Pons (tissue), 1 donor: Measurements from ENCODE around the gene HSPG2.
"Not testable (repeated sequence)": the region's sequence is repeated elsewhere in the genome, so short reads cannot be mapped to it uniquely, and the experiment has no call there.

Source experiments
- DNase-seq: peaks from one replicate; pipeline ENCODE4 v3.0.0-alpha.2; 2016; ENCODE audit warnings: low spot score

The HSPG2 gene

GRCh38 chr1:21912038-21912758, 24.9 kb downstream of the HSPG2 start:
- no peak for DNase-seq

DNA sequence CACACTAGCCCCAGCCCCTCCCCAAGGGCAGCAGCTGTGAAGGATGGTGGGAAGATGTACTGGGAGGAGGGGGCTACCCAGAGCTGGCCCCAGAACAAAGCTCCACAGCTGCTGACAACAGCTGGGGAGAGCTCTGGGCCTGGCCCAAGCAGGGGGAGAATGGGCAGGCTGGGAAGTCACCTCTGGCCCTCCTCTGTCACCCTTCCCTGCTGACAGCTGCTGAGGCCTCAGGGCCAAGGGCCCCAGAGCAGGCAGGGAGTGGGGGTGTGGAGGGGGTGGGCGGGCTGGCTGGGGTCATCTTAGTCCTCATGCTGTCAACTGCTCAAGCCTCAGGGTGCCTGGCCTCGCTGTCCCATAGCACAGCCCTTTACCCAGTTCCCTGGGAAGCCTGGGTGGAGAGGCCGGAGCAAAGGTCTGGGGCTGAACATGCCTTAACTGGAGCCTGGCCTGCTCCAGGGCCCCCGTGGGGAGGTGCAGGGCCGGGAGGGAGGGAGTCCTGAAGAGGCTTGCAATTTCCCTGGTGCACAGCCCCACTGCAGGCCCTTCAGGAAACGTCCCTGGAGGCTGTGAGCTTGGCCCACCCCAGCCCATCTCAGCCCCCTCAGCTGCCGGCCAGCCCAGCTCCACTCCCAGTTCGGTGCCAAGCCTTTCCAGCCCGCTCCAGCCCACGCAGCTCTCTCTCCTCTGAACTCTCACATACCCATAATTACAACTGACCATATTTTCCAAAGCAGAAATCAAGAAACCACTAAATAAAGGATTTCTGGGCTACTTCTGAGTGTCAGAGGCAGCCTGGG, 25.7 kb downstream of the HSPG2 start:
- DNase-seq, result no peak

DNA sequence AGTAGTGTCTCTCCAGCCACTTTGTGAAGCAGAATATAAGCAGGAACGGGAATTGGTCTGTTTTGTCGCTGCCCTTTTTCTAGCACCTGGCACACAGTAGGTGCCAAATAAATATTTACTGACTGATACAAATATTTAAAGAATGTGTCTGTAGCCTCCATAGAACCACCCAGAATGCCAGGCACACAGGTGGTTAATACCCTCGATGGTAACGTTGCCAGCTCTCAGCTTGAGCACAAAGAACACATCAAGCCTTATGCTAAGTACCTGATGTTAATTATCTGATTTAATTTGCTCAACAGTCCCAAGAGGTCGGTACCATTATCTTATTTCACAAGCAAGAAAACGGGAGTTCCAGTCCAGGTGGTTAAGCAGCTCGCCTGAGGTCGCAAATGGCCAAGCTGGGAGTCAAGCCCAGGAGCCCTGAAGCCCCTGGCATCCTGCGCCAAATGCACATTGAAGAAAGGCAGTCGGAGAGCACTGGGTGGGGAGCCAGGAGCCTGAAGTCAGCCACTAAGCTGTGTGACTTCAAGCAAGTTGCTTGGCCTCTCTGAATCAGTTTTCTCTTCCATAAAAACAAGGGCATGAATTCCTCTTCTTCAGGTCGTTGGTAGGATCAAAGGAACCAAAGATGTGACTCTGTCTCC, 26.4 kb downstream of the HSPG2 start:
- DNase-seq, result no peak

DNA sequence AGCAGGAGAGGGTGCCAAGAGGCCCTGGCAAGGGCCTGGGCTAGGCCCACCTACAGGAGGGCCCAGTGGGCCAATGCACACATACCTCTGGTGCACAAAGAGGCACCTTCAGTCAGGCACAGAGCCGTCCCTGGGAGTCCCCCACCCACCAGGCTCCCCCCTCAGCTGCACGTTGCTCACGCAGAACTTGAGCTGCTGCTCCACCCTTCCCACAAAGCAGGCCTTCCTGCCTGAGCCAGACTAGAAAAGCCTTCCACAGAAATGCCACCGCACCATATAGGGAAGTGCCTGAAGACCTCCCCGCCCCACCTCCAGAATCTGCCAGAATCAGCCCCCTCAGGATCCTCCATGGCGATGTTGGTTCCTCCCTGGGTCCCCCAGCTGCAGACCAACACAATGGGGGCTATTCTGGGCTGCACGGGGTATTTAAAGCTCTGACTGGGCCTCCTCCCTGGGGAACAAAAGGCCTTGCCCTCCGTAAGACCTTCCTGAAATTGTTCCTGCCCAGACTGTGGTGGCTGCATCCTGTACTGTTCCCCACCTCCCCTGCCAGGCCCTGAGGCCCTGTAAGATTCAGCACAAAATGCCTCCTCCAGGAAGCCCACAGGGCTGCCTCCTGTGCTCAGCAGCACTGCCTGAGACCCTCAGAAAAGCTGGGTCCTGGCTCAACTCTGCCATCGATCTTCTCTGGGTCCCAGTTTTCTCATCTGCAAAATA, 27.2 kb downstream of the HSPG2 start:
- no peak for DNase-seq

- no peak for DNase-seq
Observed at GRCh38 chr1:21909286-21909759, 27.8 kb downstream of the HSPG2 start.

DNA sequence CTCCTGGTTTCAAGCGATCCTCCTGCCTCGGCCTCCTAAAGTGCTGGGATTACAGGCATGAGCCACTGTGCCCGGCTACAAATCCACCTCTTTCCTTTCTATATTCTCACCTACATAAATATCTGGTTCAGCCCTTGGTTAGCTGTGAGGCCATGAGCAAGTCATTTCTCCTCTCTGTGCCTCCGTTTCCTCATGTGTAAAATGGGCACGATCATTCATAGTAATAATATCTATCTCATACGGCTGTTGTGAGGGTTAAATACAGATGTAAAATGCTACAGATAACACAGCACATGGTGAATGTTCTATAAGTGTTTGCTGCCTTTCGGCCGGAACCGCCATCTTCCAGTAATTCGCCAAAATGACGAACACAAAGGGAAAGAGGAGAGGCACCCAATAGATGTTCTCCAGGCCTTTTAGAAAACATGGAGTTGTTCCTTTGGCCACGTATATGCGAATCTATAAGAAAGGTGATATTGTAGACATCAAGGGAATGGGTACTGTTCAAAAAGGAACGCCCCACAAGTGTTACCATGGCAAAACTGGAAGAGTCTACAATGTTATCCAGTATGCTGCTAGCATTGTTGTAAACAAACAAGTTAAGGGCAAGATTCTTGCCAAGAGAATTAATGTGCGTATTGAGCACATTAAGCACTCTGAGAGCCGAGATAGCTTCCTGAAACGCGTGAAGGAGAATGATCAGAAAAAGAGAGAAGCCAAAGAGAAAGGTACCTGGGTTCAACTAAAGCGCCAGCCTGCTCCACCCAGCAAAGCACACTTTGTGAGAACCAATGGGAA, 29.2 kb downstream of the HSPG2 start:
- DNase-seq, result not testable (repeated sequence)

GRCh38 chr1:21907079-21907418, 30.1 kb downstream of the HSPG2 start:
- DNase-seq, result no peak

GRCh38 chr1:21906173-21907078, 30.7 kb downstream of the HSPG2 start:
- DNase-seq, result no peak

GRCh38 chr1:21904704-21905520, 32.2 kb downstream of the HSPG2 start:
- no peak for DNase-seq

DNA sequence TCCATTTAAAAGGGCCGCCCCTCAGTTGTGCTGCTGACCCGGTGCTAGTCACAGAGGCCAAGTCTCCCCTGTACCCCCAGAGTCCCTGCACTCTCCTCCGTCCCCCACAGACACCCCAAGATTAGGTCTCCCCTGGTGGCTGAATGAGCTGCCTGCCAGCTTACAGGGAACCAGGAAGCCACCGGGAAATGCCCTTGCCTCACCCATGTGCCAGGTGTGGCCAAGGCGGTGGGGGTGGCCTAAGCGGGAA, 32.7 kb downstream of the HSPG2 start:
- DNase-seq, result no peak

DNA sequence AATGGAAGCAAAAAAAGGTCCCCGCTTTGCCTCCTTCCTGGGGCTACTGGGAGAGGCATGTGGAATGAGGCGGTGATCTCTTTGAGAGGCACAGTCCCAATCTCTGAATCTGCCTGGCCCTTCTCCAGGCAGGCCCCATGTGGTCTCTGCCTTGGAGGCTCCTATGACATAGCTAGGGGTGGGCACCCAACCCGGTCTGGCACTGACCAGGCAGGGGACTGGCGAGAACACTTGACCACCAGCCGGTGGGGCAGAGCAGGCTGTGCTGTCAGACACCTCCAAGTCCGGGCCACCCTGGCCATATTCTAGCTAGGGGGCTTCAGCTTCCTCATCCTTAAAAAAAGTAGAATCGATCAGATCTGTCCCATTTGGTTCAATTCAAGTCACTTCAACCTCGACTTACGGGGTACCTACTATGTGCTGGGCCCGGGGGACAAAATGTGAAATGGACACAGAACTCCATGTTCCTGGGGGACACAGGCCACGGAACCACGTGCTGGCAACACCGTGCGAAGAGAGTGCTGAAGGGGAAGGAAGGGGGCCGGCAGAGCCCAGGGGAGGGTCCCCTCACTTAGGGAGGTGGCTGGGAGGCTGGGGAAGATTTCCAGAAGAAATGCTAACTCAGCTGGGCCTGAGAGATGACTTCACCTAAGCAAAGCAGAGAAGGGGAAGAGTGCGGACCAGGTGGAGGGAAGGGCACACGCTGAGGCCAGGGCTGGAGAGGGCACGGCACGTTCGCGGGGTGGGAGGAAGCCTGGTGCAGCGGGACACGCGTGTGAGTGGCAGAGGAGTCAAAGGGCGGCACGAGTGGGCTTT, 33.3 kb downstream of the HSPG2 start:
- DNase-seq, result no peak

DNA sequence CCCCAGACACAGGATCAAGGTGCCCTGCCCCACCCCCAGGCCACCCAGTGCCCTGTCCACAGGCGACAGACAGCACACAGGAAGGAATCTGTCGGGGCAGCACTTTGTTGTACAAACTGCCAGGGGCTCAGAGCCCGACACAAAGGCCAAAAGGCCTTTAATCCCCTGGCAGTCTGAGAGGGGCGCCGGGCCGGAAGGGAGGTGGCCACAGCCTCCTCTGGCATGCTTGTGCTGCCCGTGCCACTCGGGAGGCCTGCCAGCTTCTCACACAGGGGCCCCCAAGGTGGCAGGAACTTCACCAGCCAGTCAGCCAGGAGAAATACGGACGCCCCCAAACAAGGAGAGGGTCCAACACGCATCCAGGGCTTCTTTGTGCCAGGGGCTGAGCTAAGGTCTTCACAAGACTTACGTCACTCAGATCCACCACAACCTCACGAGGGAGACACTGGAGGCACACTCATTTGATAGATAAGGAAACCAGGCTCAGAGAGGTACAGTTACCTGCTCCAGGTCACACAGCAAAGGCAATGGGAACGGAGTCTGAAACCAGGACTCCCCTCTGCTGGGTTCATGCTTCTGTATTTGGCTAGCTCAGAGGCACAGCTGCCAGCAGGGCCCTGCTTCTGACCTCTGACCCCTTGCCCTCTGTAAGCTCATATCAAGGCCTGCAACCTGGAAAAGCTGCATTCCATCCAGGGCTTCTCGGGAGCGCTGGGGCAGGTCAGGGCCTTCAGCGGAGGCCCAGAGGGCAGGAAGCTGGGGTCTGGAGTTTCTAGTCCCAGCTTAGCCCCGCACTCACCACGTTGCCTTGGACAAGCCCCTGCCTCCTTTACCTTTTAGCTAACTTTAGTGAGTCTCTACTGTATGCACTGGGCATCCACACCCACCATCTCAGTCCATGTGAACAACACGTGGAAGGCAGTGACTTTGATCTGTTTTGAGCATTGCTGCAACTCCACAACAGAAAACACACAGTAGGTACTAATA, 34.8 kb downstream of the HSPG2 start:
- no peak for DNase-seq

- DNase-seq, result no peak
Observed at GRCh38 chr1:21901473-21901847, 35.6 kb downstream of the HSPG2 start.

DNA sequence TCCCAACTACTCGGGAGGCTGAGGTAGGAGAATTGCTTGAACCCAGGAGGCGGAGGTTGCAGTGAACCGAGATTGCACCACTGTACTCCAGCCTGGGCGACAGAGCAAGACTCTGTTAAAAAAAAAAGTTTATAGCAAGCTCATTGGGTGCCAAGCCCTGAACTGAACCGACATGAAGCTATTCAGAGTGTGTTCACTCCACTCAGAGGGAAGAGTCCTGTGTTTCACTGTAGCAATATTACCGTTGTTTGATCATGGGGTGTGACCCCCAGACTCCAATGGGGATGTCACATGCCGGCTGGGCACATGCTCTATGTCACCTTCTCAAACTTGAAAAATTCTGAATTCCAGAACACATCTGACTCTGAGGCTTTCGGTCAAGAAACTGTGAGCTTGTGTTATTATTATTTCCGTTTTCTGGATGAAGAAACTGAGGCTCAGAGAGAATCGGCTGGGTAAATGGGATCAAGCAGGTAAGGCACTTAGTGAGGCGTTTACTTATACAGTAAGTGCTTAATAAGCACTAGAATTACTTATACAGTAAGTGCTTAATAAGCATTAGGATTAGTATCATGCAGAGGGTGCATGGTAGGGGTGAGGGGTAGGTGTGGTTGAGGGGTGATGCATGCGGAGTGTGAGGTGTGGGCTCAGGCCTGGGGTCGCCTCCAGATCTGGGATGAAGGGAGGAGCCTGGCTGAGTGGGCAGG, 36.2 kb downstream of the HSPG2 start:
- DNase-seq, result no peak

DNA sequence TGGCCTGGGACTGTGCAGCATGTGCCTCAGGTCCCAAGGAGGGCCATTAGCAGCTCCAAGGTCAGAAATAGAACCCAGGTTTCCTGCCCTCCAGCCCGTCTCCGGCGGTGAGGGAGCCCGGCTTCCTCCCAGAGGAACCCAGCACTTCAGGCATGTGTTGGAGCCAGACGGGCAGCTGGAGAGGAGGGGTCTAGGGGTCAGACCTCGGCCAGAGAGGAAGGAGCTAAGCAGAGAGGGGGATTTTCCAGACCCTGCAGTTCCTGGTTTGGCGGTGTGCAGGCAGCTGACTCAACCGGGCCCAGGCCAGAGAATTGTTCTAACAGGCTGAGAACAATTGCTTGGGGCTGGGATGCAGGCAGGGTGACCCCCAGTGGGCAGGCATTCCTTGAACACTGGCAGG, 37.1 kb downstream of the HSPG2 start:
- no peak for DNase-seq

- DNase-seq, result no peak
Observed at GRCh38 chr1:21899267-21899810, 37.8 kb downstream of the HSPG2 start.
